ENCODE measurements around the gene CRB2. TPM values are rescaled to one million over a fixed set of nuclear protein-coding genes. Genes with fewer than 3 reads are reported as not detected.

Gene CRB2
- total RNA-seq, 3 donors from 2014 or later, result 0.47 to 3.7 (median 1.1) TPM

DNA sequence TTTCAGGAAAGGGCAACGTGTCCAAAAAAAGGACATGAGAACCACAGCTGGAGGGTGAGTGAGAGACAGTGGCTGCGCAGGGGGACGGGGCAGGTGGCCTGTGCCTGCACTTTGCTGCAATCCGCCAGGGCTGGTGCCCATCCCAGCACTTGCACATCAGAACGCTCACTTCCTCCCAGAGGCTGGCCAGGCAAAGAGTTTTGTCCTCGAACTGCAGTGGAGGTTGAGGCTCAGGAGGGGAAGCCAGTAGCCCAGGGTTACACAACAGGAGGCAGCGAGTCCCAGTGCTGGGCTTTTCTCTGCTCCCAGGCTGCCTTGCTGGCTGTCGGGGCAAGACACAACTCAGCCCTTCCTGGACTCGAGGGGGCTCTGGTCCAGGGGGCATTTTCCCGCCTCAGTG is 33.1 kb downstream of the CRB2 start:
- H3K36me3 ChIP-seq (ENCODE audit: low read depth), result no peaks in the 10 kb centered on the region
- no peak for TF ChIP-seq CTCF (IDR thresholded peaks at IDR 0.05)
- ATAC-seq (no peak), DNase-seq (no peak)
- no peak overlapping the region for H3K4me3 ChIP-seq
- H3K4me1 ChIP-seq (ENCODE audit: low read depth), result no peaks in the 10 kb centered on the region
- intact Hi-C loops (cut with DNase I, micrococcal nuclease), result no loop called here
- H3K9me3 ChIP-seq, result no peaks in the 10 kb centered on the region

GRCh38 chr9:123389698-123390097 is 33.7 kb downstream of the CRB2 start:
- no peak for ATAC-seq
- no peak for DNase-seq
- Histone ChIP-seq H3K4me1 (ENCODE audit: low read depth) (no peaks in the 10 kb centered on the region), H3K9me3 (no peaks in the 10 kb centered on the region), H3K36me3 (ENCODE audit: low read depth) (no peaks in the 10 kb centered on the region), H3K4me3 (no peak overlapping the region)
- TF ChIP-seq CTCF (IDR thresholded peaks at IDR 0.05), result no peak
- intact Hi-C loops (cut with DNase I, micrococcal nuclease), result no loop called here

DNA sequence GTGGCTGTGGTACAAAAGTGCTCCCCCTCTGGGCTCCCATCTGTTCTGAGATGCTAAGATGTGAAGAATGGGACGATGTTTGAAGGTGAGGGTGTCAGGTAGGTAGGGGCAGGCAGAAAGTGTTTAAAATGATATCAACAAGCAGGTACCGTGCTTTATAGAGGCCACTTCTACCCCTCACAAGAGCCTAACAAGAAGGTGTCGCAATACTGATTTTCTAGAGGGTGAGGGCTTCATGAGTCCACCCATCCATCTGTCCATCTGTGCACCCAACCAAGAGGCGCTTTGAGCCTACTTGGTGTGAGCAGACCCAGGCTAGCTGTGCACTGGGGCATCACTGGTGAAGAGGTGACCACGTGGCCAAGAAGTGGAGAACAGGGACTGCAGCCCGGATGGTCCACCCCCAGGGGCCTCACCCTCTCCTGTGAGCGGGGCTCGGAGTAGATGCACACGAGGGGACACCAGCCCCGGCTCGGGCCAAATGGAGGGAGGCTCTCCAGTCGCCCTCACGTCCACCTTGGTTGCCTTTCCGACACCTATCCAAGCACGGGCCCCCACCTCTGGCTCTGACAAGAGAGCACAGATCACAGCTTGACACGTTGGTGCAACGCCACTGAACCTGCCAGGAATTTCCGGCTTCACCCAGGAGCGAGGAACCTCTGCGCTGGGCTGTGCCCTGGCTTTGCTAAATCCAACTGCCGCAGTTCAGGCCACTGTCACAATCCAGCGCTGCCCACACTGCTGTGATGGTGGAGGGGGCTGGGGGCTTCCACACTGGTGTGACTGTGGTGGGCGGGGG is 34.5 kb downstream of the CRB2 start:
- Histone ChIP-seq H3K4me3 (no peak overlapping the region), H3K9me3 (no peaks in the 10 kb centered on the region), H3K4me1 (ENCODE audit: low read depth) (no peaks in the 10 kb centered on the region), H3K36me3 (ENCODE audit: low read depth) (no peaks in the 10 kb centered on the region)
- no peak for DNase-seq
- intact Hi-C loops (cut with DNase I, micrococcal nuclease), result no loop called here
- ATAC-seq, result no peak
- TF ChIP-seq CTCF (IDR thresholded peaks at IDR 0.05), result no peak

GRCh38 chr9:123391233-123391632 is 35.2 kb downstream of the CRB2 start:
- intact Hi-C loops (cut with DNase I, micrococcal nuclease), result no loop called here
- H3K9me3 ChIP-seq, result no peaks in the 10 kb centered on the region
- no peaks in the 10 kb centered on the region for H3K36me3 ChIP-seq (ENCODE audit: low read depth)
- H3K4me3 ChIP-seq, result no peak overlapping the region
- TF ChIP-seq CTCF (IDR thresholded peaks at IDR 0.05), result no peak
- ATAC-seq (no peak), DNase-seq (no peak)
- H3K4me1 ChIP-seq (ENCODE audit: low read depth), result no peaks in the 10 kb centered on the region

DNA sequence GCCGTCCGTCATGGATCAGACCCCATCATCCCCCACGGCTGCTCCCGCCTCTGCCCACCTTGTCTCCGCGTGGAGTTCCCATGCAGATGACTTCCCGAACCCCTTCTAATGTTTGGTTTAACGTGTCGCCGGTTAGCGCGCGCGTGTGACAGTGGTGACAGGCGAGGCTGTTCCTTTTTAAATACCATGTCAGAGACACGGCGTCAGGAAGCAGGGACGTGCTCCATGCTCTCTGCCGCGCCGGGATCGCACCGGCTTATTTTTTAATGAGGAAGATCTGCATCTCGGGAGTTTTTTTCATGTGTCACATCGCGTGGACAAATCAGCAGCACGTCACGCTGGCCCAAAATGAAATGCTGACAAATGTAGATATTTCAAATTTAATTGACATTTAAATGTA is 35.9 kb downstream of the CRB2 start:
- intact Hi-C loops (cut with DNase I, micrococcal nuclease), result no loop called here
- no peaks in the 10 kb centered on the region for H3K4me1 ChIP-seq (ENCODE audit: low read depth)

More for the DNA sequence above, 35.9 kb downstream of the CRB2 start:
- H3K9me3 ChIP-seq, result no peaks in the 10 kb centered on the region
- H3K4me3 ChIP-seq, result no peak overlapping the region
- no peak for TF ChIP-seq CTCF (IDR thresholded peaks at IDR 0.05)
- no peaks in the 10 kb centered on the region for H3K36me3 ChIP-seq (ENCODE audit: low read depth)
- DNase-seq, result peak in 1 of 3 donors; percentile 4
- no peak for ATAC-seq

Measured in mucosa of descending colon (tissue), 3 donors.